Measurements from ENCODE around the gene KAZN.

- TF ChIP-seq, protein P1, sequence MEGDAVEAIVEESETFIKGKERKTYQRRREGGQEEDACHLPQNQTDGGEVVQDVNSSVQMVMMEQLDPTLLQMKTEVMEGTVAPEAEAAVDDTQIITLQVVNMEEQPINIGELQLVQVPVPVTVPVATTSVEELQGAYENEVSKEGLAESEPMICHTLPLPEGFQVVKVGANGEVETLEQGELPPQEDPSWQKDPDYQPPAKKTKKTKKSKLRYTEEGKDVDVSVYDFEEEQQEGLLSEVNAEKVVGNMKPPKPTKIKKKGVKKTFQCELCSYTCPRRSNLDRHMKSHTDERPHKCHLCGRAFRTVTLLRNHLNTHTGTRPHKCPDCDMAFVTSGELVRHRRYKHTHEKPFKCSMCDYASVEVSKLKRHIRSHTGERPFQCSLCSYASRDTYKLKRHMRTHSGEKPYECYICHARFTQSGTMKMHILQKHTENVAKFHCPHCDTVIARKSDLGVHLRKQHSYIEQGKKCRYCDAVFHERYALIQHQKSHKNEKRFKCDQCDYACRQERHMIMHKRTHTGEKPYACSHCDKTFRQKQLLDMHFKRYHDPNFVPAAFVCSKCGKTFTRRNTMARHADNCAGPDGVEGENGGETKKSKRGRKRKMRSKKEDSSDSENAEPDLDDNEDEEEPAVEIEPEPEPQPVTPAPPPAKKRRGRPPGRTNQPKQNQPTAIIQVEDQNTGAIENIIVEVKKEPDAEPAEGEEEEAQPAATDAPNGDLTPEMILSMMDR (IDR thresholded peaks at IDR 0.05), result no peak
- no peak for TF ChIP-seq POLR2A (IDR thresholded peaks at IDR 0.05)
Observed at GRCh38 chr1:14913482-14914177, 315.1 kb downstream of the KAZN start.
